G401.6 (cell line): ENCODE data around the gene LRRC74B.

Experiments
- FAIRE-seq: peaks from 2 replicates; lab custom pipeline; 2012; peaks lifted over from hg19 to GRCh38; lab: Jason Lieb, UNC

LRRC74B gene

GRCh38 chr22:21104126-21104691 is 58.5 kb downstream of the LRRC74B start:
- FAIRE-seq: peak; percentile 44

GRCh38 chr22:21105294-21105693 is 59.5 kb downstream of the LRRC74B start:
- no peak for FAIRE-seq

GRCh38 chr22:21106000-21106399 is 60.3 kb downstream of the LRRC74B start:
- FAIRE-seq: no peak

- FAIRE-seq: no peak
These were observed 62.8 kb downstream of the LRRC74B start for GRCh38 chr22:21108379-21109115.
